22Rv1 (cell line): ENCODE measurements around the gene HEBP2.

Experiments used
- ZFX ChIP-seq: fragments of 450-650 bp; IDR thresholded peaks from 2 replicates; pipeline ENCODE4 v1.6.1; 2017; ENCODE audit warnings: antibody characterized with exemption, borderline replicate concordance
- TF ChIP-seq, protein P1 (sequence below): fragments of 450-650 bp; IDR thresholded peaks from 2 replicates; pipeline ENCODE4 v1.5.1; 2017; ENCODE audit warnings: mild to moderate bottlenecking

DNA sequence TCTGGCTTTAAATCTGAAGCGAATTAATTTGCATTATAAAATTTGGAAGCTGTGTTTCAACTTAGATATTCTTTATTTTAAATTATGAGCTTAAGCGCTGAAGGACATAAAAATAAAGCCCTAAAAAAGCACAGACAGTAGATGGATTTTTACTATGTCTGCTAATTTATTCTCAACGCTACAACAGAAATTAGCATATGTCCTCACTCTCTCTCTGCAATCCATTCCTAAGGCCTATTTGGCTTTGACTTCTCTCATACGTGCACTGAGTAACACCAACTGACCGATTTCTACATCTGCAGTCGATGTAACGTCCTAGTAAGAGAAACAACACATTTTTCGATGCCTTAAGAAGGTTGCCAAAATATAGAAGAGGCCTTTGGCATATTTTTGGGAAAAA lies 23.7 kb downstream of the HEBP2 start:
- TF ChIP-seq, protein P1, sequence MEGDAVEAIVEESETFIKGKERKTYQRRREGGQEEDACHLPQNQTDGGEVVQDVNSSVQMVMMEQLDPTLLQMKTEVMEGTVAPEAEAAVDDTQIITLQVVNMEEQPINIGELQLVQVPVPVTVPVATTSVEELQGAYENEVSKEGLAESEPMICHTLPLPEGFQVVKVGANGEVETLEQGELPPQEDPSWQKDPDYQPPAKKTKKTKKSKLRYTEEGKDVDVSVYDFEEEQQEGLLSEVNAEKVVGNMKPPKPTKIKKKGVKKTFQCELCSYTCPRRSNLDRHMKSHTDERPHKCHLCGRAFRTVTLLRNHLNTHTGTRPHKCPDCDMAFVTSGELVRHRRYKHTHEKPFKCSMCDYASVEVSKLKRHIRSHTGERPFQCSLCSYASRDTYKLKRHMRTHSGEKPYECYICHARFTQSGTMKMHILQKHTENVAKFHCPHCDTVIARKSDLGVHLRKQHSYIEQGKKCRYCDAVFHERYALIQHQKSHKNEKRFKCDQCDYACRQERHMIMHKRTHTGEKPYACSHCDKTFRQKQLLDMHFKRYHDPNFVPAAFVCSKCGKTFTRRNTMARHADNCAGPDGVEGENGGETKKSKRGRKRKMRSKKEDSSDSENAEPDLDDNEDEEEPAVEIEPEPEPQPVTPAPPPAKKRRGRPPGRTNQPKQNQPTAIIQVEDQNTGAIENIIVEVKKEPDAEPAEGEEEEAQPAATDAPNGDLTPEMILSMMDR: no peak
- TF ChIP-seq ZFX: no peak
